RWPE2 (cell line): ENCODE measurements around the gene IGSF3.

Source experiments
- ATAC-seq: fragments of 200-7000 bp; cut with Tn5 transposase; 3 replicates; pipeline ENCODE4 v1.9.1; 2021; ENCODE audit warnings: low read depth
- DNase-seq: peaks from one replicate; pipeline ENCODE4 v3.0.0-alpha.2; 2020; ENCODE audit warnings: low spot score
- H3K27ac ChIP-seq: fragments of 450-650 bp; 2 replicates; pipeline ENCODE4 v1.5.1; 2017; ENCODE audit warnings: mild to moderate bottlenecking; ENCODE audit not compliant: poor library complexity, severe bottlenecking
- H3K27me3 ChIP-seq: fragments of 250-450 bp; sonication (Bioruptor Pico); 2 replicates; pipeline ENCODE4 v1.5.1; 2021; ENCODE audit warnings: mild to moderate bottlenecking, moderate library complexity; ENCODE audit not compliant: insufficient read depth, poor library complexity, severe bottlenecking
- H3K36me3 ChIP-seq: fragments of 250-450 bp; sonication (Bioruptor Pico); 2 replicates; pipeline ENCODE4 v1.5.1; 2020; ENCODE audit warnings: low read depth, mild to moderate bottlenecking, moderate library complexity
- H3K4me1 ChIP-seq: fragments of 250-450 bp; sonication (Bioruptor Pico); 2 replicates; pipeline ENCODE4 v1.5.1; 2021; ENCODE audit warnings: mild to moderate bottlenecking, moderate library complexity; ENCODE audit not compliant: insufficient read depth, poor library complexity, severe bottlenecking
- H3K4me3 ChIP-seq: fragments of 250-450 bp; sonication (Bioruptor Pico); 2 replicates; pipeline ENCODE4 v1.5.1; 2021; ENCODE audit warnings: mild to moderate bottlenecking, moderate library complexity; ENCODE audit not compliant: severe bottlenecking
- H3K9me3 ChIP-seq: fragments of 250-450 bp; sonication (Bioruptor Pico); 2 replicates; pipeline ENCODE4 v1.5.1; 2021; ENCODE audit warnings: mild to moderate bottlenecking, moderate library complexity; ENCODE audit not compliant: severe bottlenecking
- TF ChIP-seq, protein P1 (sequence below): fragments of 450-650 bp; IDR thresholded peaks from one replicate; pipeline ENCODE4 v1.5.1; 2017; ENCODE audit warnings: mild to moderate bottlenecking, moderate library complexity; ENCODE audit not compliant: poor library complexity, severe bottlenecking

Gene IGSF3

DNA sequence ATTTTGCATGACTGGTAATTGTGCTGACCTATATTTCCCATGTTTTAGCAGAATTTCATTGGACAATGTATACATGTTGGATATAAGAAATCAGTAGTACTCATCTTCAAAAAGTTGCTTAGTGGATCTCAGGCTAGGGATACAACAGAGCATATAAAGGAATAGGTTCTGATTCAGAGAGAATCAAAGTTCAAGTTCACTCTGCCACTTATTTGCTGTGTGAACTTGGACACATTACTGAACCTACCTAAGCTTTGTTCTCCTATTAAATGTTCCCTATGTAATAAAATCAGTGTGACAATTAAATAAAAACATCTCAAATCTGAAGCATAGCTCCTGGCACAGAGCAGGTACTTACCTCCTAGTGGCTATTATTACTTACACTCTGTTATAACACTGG is 106.0 kb downstream of the IGSF3 start:
- Histone ChIP-seq H3K4me3 (no peak overlapping the region), H3K9me3 (no peaks in the 10 kb centered on the region), H3K27me3 (no peaks in the 10 kb centered on the region), H3K27ac (no peak overlapping the region), H3K36me3 (no peaks in the 10 kb centered on the region), H3K4me1 (peaks cover 14% of the 10 kb centered on the region)
- DNase-seq (no peak), ATAC-seq (no peak)
- TF ChIP-seq, protein P1, sequence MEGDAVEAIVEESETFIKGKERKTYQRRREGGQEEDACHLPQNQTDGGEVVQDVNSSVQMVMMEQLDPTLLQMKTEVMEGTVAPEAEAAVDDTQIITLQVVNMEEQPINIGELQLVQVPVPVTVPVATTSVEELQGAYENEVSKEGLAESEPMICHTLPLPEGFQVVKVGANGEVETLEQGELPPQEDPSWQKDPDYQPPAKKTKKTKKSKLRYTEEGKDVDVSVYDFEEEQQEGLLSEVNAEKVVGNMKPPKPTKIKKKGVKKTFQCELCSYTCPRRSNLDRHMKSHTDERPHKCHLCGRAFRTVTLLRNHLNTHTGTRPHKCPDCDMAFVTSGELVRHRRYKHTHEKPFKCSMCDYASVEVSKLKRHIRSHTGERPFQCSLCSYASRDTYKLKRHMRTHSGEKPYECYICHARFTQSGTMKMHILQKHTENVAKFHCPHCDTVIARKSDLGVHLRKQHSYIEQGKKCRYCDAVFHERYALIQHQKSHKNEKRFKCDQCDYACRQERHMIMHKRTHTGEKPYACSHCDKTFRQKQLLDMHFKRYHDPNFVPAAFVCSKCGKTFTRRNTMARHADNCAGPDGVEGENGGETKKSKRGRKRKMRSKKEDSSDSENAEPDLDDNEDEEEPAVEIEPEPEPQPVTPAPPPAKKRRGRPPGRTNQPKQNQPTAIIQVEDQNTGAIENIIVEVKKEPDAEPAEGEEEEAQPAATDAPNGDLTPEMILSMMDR: no peak

DNA sequence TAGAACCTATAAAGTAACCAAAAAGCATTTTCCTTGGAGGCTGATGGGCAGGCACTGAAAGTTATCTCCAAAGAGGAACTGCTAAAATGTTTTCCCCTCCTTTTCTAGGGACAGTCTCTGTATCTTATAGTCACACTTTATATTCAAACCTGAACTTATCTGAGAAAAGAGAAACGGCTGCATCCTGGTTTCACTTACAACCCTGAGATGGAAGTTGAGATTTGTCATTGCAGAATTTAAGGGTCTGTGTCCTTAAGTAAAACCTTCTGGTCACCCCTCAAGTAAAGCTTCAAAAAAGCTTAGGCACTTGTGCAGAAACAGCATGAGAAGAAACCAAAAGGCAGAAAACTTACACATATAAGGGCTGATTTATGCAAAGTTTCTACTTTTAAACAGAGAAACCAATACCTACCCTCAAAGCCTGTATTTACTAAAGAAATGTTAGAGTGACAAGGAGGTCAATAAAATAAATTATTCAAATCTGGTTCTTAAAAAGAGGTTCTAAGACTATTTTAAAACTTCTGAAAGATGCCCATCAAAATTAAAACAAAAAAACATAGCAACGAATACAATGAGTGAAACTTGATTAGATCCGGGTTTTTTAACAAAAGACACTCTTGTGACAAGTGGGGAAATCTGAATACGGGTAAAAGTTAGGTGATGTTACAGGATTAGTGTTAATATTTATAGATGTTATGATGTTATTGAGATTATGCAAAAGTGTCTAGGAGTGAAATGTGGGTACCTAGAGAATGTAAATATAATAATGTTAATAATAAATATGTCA is 106.6 kb downstream of the IGSF3 start:
- TF ChIP-seq, protein P1: no peak
- DNase-seq: no peak
- Histone ChIP-seq H3K36me3 (no peaks in the 10 kb centered on the region), H3K27me3 (no peaks in the 10 kb centered on the region), H3K4me1 (peaks cover 12% of the 10 kb centered on the region), H3K27ac (no peak overlapping the region), H3K9me3 (no peaks in the 10 kb centered on the region), H3K4me3 (no peak overlapping the region)
- ATAC-seq: no peak

DNA sequence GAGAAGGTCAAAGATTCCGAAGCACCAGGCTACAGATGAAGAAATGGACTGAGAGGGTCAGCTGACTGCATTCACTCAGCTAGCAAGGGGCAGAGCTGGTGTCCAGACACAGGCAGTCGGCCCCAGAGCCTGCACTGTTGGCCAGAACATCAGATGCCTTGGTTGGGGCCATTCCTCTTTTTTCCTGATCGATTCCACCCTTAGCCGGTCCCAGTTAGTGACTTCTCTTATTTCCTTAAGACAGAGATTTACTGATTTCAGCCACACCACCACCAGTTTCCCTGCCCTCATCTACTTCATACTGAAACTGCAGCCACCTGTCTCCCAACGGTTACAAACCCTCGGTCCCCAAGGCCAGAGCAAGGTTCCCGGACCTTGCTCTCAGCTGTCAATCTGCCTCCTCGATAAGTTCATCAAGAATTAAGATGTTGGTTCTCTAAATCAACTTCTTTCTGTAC is 108.2 kb downstream of the IGSF3 start:
- Histone ChIP-seq H3K4me3 (no peak overlapping the region), H3K4me1 (peaks cover 26% of the 10 kb centered on the region), H3K27me3 (no peaks in the 10 kb centered on the region), H3K9me3 (no peaks in the 10 kb centered on the region), H3K27ac (no peak overlapping the region), H3K36me3 (no peaks in the 10 kb centered on the region)
- ATAC-seq (no peak), DNase-seq (no peak)
- TF ChIP-seq, protein P1: no peak

DNA sequence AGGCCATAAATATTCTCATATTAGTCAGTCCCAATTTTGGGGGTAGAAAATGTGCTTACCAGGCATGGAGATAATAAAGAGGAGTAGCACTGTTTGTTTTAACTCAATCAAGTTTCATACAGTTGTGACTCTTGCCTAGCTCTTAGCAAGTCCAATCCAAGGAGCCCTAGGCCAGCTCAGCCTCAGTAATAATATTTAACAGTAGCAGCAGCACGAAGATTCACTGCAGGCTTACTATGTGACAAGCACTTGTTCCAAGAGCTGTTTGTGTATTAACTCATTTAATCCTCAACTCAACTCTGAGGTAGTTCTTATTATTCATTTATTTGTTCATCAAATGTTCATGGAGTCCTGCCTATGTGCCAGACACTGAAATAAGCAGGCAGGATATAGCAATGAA is 109.0 kb downstream of the IGSF3 start:
- no peak for ATAC-seq
- H3K27ac ChIP-seq: no peak overlapping the region
- H3K4me3 ChIP-seq: no peak overlapping the region
- peaks cover 33% of the 10 kb centered on the region for H3K4me1 ChIP-seq
- TF ChIP-seq, protein P1: no peak
- H3K27me3 ChIP-seq: no peaks in the 10 kb centered on the region
- DNase-seq: no peak
- H3K36me3 ChIP-seq: no peaks in the 10 kb centered on the region
- H3K9me3 ChIP-seq: no peaks in the 10 kb centered on the region

DNA sequence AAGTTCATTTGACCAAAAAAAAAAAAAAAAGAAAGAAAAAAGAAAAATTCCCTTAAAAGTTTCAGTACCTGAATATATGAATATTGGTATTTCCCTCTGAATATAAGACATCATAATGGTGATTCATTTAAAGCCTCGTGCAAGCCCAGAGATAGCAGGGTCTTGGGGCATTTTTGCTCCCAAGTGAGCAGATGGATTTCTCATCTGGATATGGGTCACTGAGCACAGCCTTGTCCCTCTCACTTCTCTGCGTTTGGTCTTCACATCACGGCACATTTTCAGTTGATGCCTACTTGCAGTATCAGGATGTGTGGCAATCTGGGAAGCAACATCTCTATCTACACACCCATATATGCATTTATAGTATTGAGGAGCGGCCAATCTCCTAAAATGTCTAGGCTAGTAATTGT is 109.4 kb downstream of the IGSF3 start:
- no peaks in the 10 kb centered on the region; the same call in 1 of the 2 replicates for H3K36me3 ChIP-seq
- peaks cover 38% of the 10 kb centered on the region for H3K4me1 ChIP-seq
- no peak for ATAC-seq
- no peak overlapping the region for H3K4me3 ChIP-seq
- no peaks in the 10 kb centered on the region for H3K27me3 ChIP-seq
- no peak for DNase-seq
- no peak overlapping the region for H3K27ac ChIP-seq
- H3K9me3 ChIP-seq: no peaks in the 10 kb centered on the region
- TF ChIP-seq, protein P1: no peak
